Measurements from ENCODE around the gene ASCL2.
"Not testable (repeated sequence)": the region's sequence is repeated elsewhere in the genome, so short reads cannot be mapped to it uniquely, and the experiment has no call there.

The ASCL2 gene

GRCh38 chr11:2293984-2294925, 23.9 kb upstream of the ASCL2 start:
- Histone ChIP-seq H3K4me3 (ENCODE audit: low read depth, low read length) (no peak overlapping the region), H3K36me3 (ENCODE audit: insufficient read depth, low read length) (no peaks in the 10 kb centered on the region), H3K27ac (ENCODE audit: low read depth, low read length) (no peak overlapping the region), H3K79me2 (ENCODE audit: control insufficient read depth, insufficient read depth, low read length, unreplicated experiment) (no peaks in the 10 kb centered on the region), H2AFZ (ENCODE audit: low read length, unreplicated experiment) (no peak overlapping the region), H3K4me1 (ENCODE audit: control insufficient read depth, insufficient read depth, low read length, unreplicated experiment) (no peaks in the 10 kb centered on the region), H3K27me3 (ENCODE audit: insufficient read depth, low read length) (peaks cover 40% of the 10 kb centered on the region)

DNA sequence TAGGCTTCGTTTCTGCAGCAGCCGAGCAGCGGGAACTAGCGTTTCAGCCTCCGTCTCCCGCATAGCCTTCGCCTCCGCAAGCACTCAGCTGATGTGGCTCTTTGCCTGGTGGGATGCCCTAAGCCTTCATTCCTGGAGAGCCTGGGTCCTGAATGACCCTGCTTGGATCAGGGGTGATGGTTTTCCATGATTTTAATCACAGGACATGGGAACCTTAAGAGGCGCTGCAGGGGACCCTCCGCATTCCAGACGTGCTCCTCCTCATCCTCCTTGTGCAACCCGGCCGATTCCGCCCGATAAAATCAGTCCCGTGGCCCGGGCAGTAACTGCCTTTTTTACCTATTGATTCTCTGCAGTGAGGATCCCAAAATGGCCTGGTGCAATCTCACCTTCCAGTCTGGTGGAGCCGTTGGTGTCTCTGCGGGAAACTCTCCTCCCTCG, 23.2 kb upstream of the ASCL2 start:
- no peak overlapping the region for H3K4me3 ChIP-seq (ENCODE audit: low read depth, low read length)
- no peak overlapping the region for H2AFZ ChIP-seq (ENCODE audit: low read length, unreplicated experiment)
- H3K4me1 ChIP-seq (ENCODE audit: control insufficient read depth, insufficient read depth, low read length, unreplicated experiment): no peaks in the 10 kb centered on the region
- H3K27ac ChIP-seq (ENCODE audit: low read depth, low read length): no peak overlapping the region
- no peaks in the 10 kb centered on the region for H3K36me3 ChIP-seq (ENCODE audit: insufficient read depth, low read length)
- H3K79me2 ChIP-seq (ENCODE audit: control insufficient read depth, insufficient read depth, low read length, unreplicated experiment): no peaks in the 10 kb centered on the region
- peaks cover 45% of the 10 kb centered on the region for H3K27me3 ChIP-seq (ENCODE audit: insufficient read depth, low read length)

DNA sequence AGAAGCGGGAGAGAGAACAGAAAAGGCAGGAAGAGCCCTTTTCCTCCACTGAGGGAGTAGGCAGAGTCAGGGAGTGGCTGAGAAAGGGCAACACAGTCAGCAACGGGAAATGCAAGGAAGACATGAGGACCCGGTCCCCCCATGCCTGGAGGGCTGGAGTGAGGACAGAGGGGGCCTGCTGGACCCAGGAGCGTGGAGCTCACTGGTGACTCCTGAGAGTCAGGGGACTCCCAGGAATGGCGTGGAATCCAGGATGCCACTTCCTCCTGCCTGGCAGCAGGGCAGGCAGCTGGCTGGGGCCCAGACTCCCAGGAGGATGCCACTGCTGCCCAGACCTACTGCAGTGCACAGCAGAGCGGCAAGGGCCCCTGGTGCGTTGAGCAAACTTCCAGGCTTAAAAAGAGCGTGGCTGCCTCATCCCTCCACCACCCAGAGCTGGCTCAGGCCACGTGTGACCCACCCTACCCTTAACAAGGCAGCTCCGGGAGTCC, 20.0 kb upstream of the ASCL2 start:
- Histone ChIP-seq H3K79me2 (ENCODE audit: control insufficient read depth, insufficient read depth, low read length, unreplicated experiment) (no peaks in the 10 kb centered on the region), H3K27ac (ENCODE audit: low read depth, low read length) (no peak overlapping the region), H3K4me1 (ENCODE audit: control insufficient read depth, insufficient read depth, low read length, unreplicated experiment) (no peaks in the 10 kb centered on the region), H3K27me3 (ENCODE audit: insufficient read depth, low read length) (peaks cover 51% of the 10 kb centered on the region), H2AFZ (ENCODE audit: low read length, unreplicated experiment) (no peak overlapping the region), H3K36me3 (ENCODE audit: insufficient read depth, low read length) (no peaks in the 10 kb centered on the region), H3K4me3 (ENCODE audit: low read depth, low read length) (no peak overlapping the region)

GRCh38 chr11:2289859-2290258, 19.5 kb upstream of the ASCL2 start:
- H3K4me3 ChIP-seq (ENCODE audit: low read depth, low read length): no peak overlapping the region
- H3K79me2 ChIP-seq (ENCODE audit: control insufficient read depth, insufficient read depth, low read length, unreplicated experiment): no peaks in the 10 kb centered on the region
- H2AFZ ChIP-seq (ENCODE audit: low read length, unreplicated experiment): no peak overlapping the region
- no peaks in the 10 kb centered on the region for H3K36me3 ChIP-seq (ENCODE audit: insufficient read depth, low read length)
- no peak overlapping the region for H3K27ac ChIP-seq (ENCODE audit: low read depth, low read length)
- H3K4me1 ChIP-seq (ENCODE audit: control insufficient read depth, insufficient read depth, low read length, unreplicated experiment): no peaks in the 10 kb centered on the region
- H3K27me3 ChIP-seq (ENCODE audit: insufficient read depth, low read length): peaks cover 52% of the 10 kb centered on the region

DNA sequence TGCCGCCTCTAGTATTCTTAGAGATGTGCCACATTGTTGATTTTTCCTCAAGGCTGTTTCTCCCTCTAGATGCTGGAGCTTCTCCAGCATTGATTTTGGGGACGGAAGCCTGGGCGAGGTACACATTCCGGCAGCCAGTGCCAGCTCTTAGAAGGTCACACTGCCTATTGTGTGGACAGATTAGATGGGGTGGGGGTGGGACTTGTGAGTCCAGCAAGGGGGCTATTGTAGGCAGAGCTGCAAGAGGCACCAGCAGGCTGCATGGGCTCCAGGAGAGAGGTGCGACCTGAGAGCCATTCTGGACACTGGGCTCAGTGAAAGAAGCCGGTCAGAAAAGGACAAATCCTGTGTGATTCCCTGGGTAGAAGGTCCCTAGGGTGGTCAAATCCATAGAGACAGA, 19.0 kb upstream of the ASCL2 start:
- H3K79me2 ChIP-seq (ENCODE audit: control insufficient read depth, insufficient read depth, low read length, unreplicated experiment): no peaks in the 10 kb centered on the region
- H3K27me3 ChIP-seq (ENCODE audit: insufficient read depth, low read length): peaks cover 57% of the 10 kb centered on the region
- H2AFZ ChIP-seq (ENCODE audit: low read length, unreplicated experiment): no peak overlapping the region
- no peak overlapping the region for H3K4me3 ChIP-seq (ENCODE audit: low read depth, low read length)
- no peaks in the 10 kb centered on the region for H3K4me1 ChIP-seq (ENCODE audit: control insufficient read depth, insufficient read depth, low read length, unreplicated experiment)
- H3K36me3 ChIP-seq (ENCODE audit: insufficient read depth, low read length): no peaks in the 10 kb centered on the region
- H3K27ac ChIP-seq (ENCODE audit: low read depth, low read length): no peak overlapping the region

DNA sequence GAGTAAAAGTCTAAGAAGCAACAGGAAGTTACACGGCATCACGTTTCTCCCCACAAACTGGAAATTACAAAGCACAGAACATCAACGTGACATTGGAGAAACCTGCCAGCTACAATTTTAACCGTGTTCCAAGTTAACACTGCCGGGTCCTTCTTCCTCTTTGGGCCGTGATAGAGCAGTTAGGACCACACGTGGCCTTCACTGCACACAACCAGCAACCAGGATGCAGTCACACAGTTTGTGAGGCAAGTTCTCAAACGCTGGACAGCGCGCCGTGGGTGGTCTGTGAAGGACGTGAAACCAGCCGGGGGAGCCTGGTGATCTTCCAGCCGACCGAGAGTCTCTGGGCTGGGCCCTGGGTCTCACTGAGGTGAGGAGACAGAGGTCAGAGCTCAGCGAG, 16.7 kb upstream of the ASCL2 start:
- H3K36me3 ChIP-seq (ENCODE audit: insufficient read depth, low read length): no peaks in the 10 kb centered on the region
- H2AFZ ChIP-seq (ENCODE audit: low read length, unreplicated experiment): no peak overlapping the region
- H3K27ac ChIP-seq (ENCODE audit: low read depth, low read length): no peak overlapping the region
- H3K4me3 ChIP-seq (ENCODE audit: low read depth, low read length): no peak overlapping the region
- H3K27me3 ChIP-seq (ENCODE audit: insufficient read depth, low read length): peaks cover 68% of the 10 kb centered on the region
- no peaks in the 10 kb centered on the region for H3K79me2 ChIP-seq (ENCODE audit: control insufficient read depth, insufficient read depth, low read length, unreplicated experiment)
- no peaks in the 10 kb centered on the region for H3K4me1 ChIP-seq (ENCODE audit: control insufficient read depth, insufficient read depth, low read length, unreplicated experiment)

GRCh38 chr11:2286350-2286749, 16.0 kb upstream of the ASCL2 start:
- not testable (repeated sequence) for H3K79me2 ChIP-seq (ENCODE audit: control insufficient read depth, insufficient read depth, low read length, unreplicated experiment); H3K27ac ChIP-seq (ENCODE audit: low read depth, low read length); H3K4me3 ChIP-seq (ENCODE audit: low read depth, low read length); H3K4me1 ChIP-seq (ENCODE audit: control insufficient read depth, insufficient read depth, low read length, unreplicated experiment); H2AFZ ChIP-seq (ENCODE audit: low read length, unreplicated experiment); H3K36me3 ChIP-seq (ENCODE audit: insufficient read depth, low read length)
- H3K27me3 ChIP-seq (ENCODE audit: insufficient read depth, low read length): peaks cover 76% of the 10 kb centered on the region

DNA sequence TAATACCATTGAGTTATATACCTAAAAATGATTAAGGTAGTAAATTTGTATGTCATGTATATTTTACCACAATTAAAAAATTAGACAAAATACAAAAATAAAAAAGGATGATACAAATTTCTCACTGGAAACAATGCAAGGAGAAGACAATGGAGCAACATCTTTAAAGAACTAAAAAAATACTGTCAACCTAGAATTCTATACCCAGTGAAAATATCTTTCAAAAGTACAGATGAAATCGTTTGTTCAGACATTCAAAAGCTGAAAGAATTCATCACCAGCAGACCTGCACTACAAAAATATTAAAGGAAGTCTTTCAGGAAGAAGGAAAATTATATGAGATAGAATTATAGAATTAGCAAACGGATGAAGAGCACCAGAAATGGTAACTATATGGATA, 9.8 kb upstream of the ASCL2 start:
- no peak overlapping the region for H2AFZ ChIP-seq (ENCODE audit: low read length, unreplicated experiment)
- H3K4me3 ChIP-seq (ENCODE audit: low read depth, low read length): no peak overlapping the region
- no peaks in the 10 kb centered on the region for H3K4me1 ChIP-seq (ENCODE audit: control insufficient read depth, insufficient read depth, low read length, unreplicated experiment)
- H3K27me3 ChIP-seq (ENCODE audit: insufficient read depth, low read length): peaks cover 88% of the 10 kb centered on the region
- no peaks in the 10 kb centered on the region for H3K36me3 ChIP-seq (ENCODE audit: insufficient read depth, low read length)
- no peak overlapping the region for H3K27ac ChIP-seq (ENCODE audit: low read depth, low read length)
- no peaks in the 10 kb centered on the region for H3K79me2 ChIP-seq (ENCODE audit: control insufficient read depth, insufficient read depth, low read length, unreplicated experiment)

DNA sequence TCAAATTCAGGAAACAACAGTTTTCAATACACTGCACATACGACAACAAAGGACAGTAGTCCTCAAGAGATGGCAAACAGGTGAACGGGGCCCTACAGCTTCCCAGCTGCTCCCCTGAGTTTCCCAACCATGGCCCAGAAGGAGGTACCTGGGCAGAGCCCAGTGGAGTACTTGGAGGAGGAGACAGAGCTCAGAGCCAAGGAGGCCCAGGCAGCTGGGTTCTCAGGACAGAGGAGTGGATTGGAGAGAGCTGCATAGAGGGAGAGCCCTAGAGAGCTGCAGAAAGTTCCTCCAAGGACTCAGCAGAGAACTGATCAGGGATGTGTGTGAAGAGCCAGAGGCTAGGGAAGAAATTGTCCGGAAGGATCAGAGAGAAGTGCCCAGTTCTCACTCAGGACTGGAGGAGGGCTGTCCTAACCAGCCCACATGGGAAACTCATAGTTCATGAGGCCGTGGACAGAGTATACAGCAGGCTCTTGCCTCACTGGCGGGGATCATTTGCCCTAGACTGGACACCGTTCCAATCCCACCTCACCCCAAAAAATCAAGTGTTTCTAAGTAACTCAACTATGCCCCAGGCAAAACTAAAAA, 7.6 kb upstream of the ASCL2 start:
- H3K27me3 ChIP-seq (ENCODE audit: insufficient read depth, low read length): peaks cover 89% of the 10 kb centered on the region
- no peak overlapping the region for H3K27ac ChIP-seq (ENCODE audit: low read depth, low read length)
- H3K79me2 ChIP-seq (ENCODE audit: control insufficient read depth, insufficient read depth, low read length, unreplicated experiment): no peaks in the 10 kb centered on the region
- no peaks in the 10 kb centered on the region for H3K4me1 ChIP-seq (ENCODE audit: control insufficient read depth, insufficient read depth, low read length, unreplicated experiment)
- H2AFZ ChIP-seq (ENCODE audit: low read length, unreplicated experiment): no peak overlapping the region
- H3K36me3 ChIP-seq (ENCODE audit: insufficient read depth, low read length): no peaks in the 10 kb centered on the region
- no peak overlapping the region for H3K4me3 ChIP-seq (ENCODE audit: low read depth, low read length)

DNA sequence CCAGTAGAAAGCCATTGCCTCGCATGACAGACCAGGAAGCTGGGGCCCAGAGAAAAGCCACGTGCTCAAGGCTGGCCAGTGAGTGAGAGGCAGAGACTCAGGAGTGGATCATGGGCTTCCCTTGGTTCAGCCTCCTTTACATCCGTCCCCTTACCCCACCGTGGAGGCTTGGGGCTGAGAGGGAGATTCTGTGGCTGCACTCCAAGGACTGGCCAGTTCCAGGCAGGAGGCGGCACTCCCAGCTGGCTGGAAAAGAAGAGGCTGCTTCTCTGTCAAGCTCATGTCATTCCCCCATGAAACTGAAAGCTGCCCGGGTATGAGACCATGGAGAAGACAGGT, 6.6 kb upstream of the ASCL2 start:
- Histone ChIP-seq H3K4me3 (ENCODE audit: low read depth, low read length) (no peak overlapping the region), H3K4me1 (ENCODE audit: control insufficient read depth, insufficient read depth, low read length, unreplicated experiment) (no peaks in the 10 kb centered on the region), H3K36me3 (ENCODE audit: insufficient read depth, low read length) (no peaks in the 10 kb centered on the region), H3K27ac (ENCODE audit: low read depth, low read length) (no peak overlapping the region), H2AFZ (ENCODE audit: low read length, unreplicated experiment) (no peak overlapping the region), H3K79me2 (ENCODE audit: control insufficient read depth, insufficient read depth, low read length, unreplicated experiment) (no peaks in the 10 kb centered on the region), H3K27me3 (ENCODE audit: insufficient read depth, low read length) (peaks cover 89% of the 10 kb centered on the region)

All from ACC112 (cell line).